Thyroid gland (tissue), 4 donors: ENCODE data around the gene LLGL1. TPM values are rescaled to one million over a fixed set of nuclear protein-coding genes. Genes with fewer than 3 reads are reported as not detected.
A peak's percentile ranks its signal among the peaks of the same experiment; 100 is the strongest.

ENCODE experiments used
- DNase-seq, 2 donors: peaks; one replicate each; pipeline ENCODE4 v3.0.0-alpha.2; 2019
- H3K27ac ChIP-seq, 3 donors: fragments of 200-600 bp; sonication (generic); 1 replicate in 2 of 3; 2 replicates in 1 of 3; pipeline ENCODE4 v1.5.1; 2016 to 2019; ENCODE audit warnings: mild to moderate bottlenecking in 1 of 3, moderate library complexity in 1 of 3
- H3K27me3 ChIP-seq: fragments of 200-600 bp; sonication (generic); one replicate; pipeline ENCODE4 v1.5.1; 2019
- H3K36me3 ChIP-seq, 2 donors: fragments of 200-600 bp; sonication (generic); one replicate each; pipeline ENCODE4 v1.5.1; 2016 to 2019
- H3K4me1 ChIP-seq, 2 donors: fragments of 200-600 bp; sonication (generic); one replicate each; pipeline ENCODE4 v1.5.1; 2017 to 2019
- H3K4me3 ChIP-seq, 3 donors: fragments of 200-600 bp; sonication (generic); replicated peaks in 1 of 3; 1 replicate in 2 of 3; 2 replicates in 1 of 3; pipeline ENCODE4 v1.5.1; 2016; ENCODE audit warnings: mild to moderate bottlenecking in 1 of 3
- H3K9me3 ChIP-seq: fragments of 200-600 bp; sonication (generic); one replicate; pipeline ENCODE4 v1.5.1; 2017
- CTCF ChIP-seq, 6 experiments: fragments of 200-600 bp in 3 of 6; fragments of 450-650 bp in 3 of 6; sonication (generic) in 3 of 6; IDR thresholded peaks; one replicate each; pipeline ENCODE4 v1.5.1; 2016 to 2019; ENCODE audit warnings: antibody characterized with exemption in 6 of 6, mild to moderate bottlenecking in 2 of 6, inconsistent platforms in 1 of 6, moderate library complexity in 1 of 6
- POLR2A ChIP-seq, 2 donors: fragments of 450-650 bp; IDR thresholded peaks; one replicate each; pipeline ENCODE4 v1.6.1; 2017; ENCODE audit warnings: antibody characterized with exemption in 2 of 2, mild to moderate bottlenecking in 2 of 2, moderate library complexity in 1 of 2
- WGBS, 2 donors: methylation state at CpG; one replicate each; pipeline ENCODE4 v1.1.5; 2017; 5-methylcytosine and 5-hydroxymethylcytosine counted together
- intact Hi-C: fragments of 100-400 bp; cut with DNase I; formaldehyde crosslinking; loops from one replicate; pipeline ENCODE4 v1.15.1; 2023
- total RNA-seq, 4 donors: library from RNA; depleted of rRNA; stranded (reverse); fragments of >200 nt; gene quantifications; one replicate each; pipeline ENCODE4 v1.2.3, GENCODE V29; 2016

The LLGL1 gene
- total RNA-seq, 4 donors from 2014 or later = 14.5 to 19.4 (median 17.5) TPM

GRCh38 chr17:18183334-18184142 lies 41.9 kb upstream of the LLGL1 start, which contains the start of gene ALKBH5:
Gene ALKBH5, plus strand, starts transcription at chr17:18183828. Its CDS starts 416 bp downstream, at chr17:18184244.
- H3K4me3 ChIP-seq = peak within 1 kb of the TSS; percentile 73 to 97 (median 80)
- H3K4me1 ChIP-seq = peaks cover 40 to 43% of the 10 kb centered on the region in 2 donors
- no peaks in the 10 kb centered on the region for H3K9me3 ChIP-seq
- WGBS, 2 donors = 0 to 1% methylated on average over 27 to 58 of the region's 98 CpGs
- H3K27ac ChIP-seq = peak within 1 kb of the TSS; percentile 97 to 99 (median 99)
- TF ChIP-seq CTCF (IDR thresholded peaks at IDR 0.05) = peak in 2 of 6 experiments; percentile 11 to 29
- TF ChIP-seq POLR2A (IDR thresholded peaks at IDR 0.05) = peak; percentile 93 to 96
- H3K27me3 ChIP-seq = no peaks in the 10 kb centered on the region
- intact Hi-C loops = no loop called here
- DNase-seq = peak; percentile 98
- H3K36me3 ChIP-seq = no peaks in the 10 kb centered on the region

- no peaks in the 10 kb centered on the region for H3K9me3 ChIP-seq
- TF ChIP-seq CTCF (IDR thresholded peaks at IDR 0.05) (no peak), POLR2A (IDR thresholded peaks at IDR 0.05) (no peak)
- intact Hi-C loops = no loop called here
- no peaks in the 10 kb centered on the region for H3K27me3 ChIP-seq
- 1% methylated on average over 17 to 41 of the region's 92 CpGs for WGBS, 2 donors
- DNase-seq = peak; percentile 39 to 41
- peaks cover 49 to 51% of the 10 kb centered on the region in 2 donors for H3K4me1 ChIP-seq
- H3K4me3 ChIP-seq = peak overlapping the region; percentile 73 to 97 (median 80)
- H3K27ac ChIP-seq = peak overlapping the region; percentile 97 to 99 (median 99)
- H3K36me3 ChIP-seq = no peaks in the 10 kb centered on the region
Measured at GRCh38 chr17:18184143-18185031, 41.0 kb upstream of the LLGL1 start.

- 11 to 13% methylated on average over 3 of the region's 3 CpGs for WGBS, 2 donors
- intact Hi-C loops = no loop called here
Measured at GRCh38 chr17:18185391-18185790, 40.0 kb upstream of the LLGL1 start.

DNA sequence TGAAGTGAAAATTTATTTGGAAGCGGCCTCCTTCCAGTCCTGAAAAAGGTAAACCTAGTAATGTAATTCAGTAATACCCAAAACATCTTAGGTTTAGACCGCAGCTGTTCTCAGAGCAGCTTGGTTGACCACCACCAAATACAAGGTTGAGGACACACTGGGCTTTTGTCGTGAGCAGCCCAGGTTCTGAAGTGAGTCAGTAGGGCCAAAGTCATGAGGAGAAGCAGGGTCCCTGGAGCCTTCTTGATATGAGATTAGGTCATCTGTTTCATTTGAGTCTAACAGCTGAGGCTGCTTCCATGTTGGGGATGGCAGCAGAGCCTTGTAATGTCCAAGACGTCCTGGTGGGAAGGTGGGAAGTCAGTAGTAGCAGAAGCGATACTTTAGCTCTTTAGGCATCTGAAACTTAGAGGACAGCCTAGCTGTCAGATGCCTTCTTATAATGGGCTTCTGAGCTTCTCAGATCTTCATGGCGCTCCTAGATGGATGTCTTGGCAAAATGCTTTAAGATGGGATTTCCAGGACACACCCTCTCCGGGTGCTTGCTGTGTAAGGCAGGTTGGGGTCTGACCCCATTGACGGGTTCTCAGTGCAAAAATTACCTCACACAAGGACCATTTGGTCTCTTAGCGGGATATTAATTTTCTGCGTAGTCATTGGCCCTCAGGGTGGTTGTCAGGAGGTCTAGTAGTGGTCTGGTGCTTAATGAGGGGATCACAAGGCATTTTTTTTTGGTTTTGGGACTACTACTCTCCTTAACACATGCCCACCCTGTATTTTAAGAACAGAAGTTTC lies 39.4 kb upstream of the LLGL1 start:
- peaks cover 65 to 68% of the 10 kb centered on the region in 2 donors for H3K4me1 ChIP-seq
- no peak for TF ChIP-seq POLR2A (IDR thresholded peaks at IDR 0.05)
- TF ChIP-seq CTCF (IDR thresholded peaks at IDR 0.05) = no peak
- peak overlapping the region; percentile 4 to 97 (median 6) for H3K4me3 ChIP-seq
- intact Hi-C loops = no loop called here
- DNase-seq = no peak
- H3K36me3 ChIP-seq = no peaks in the 10 kb centered on the region
- H3K27me3 ChIP-seq = no peaks in the 10 kb centered on the region
- H3K27ac ChIP-seq = peak overlapping the region in 2 of 3 donors; percentile 50 to 97
- WGBS, 2 donors = 46 to 49% methylated on average over 10 of the region's 10 CpGs
- H3K9me3 ChIP-seq = no peaks in the 10 kb centered on the region

More at GRCh38 chr17:18185391-18185790, 40.0 kb upstream of the LLGL1 start:
- Histone ChIP-seq H3K36me3 (no peaks in the 10 kb centered on the region), H3K9me3 (no peaks in the 10 kb centered on the region), H3K27ac (peak overlapping the region in 2 of 3 donors; percentile 50 to 97), H3K4me3 (peak overlapping the region in 2 of 3 donors; percentile 80 to 97), H3K27me3 (no peaks in the 10 kb centered on the region), H3K4me1 (peaks cover 59 to 62% of the 10 kb centered on the region in 2 donors)
- peak; percentile 23 to 27 for DNase-seq
- TF ChIP-seq CTCF (IDR thresholded peaks at IDR 0.05) = no peak
- TF ChIP-seq POLR2A (IDR thresholded peaks at IDR 0.05) = no peak
